Erythroblast (primary cell): ENCODE data around the gene SLC45A3.

Experiments
- GATA1 ChIP-seq: IDR thresholded peaks from 2 replicates; pipeline ENCODE4 v1.6.1; 2011; ENCODE audit warnings: low read depth, mild to moderate bottlenecking, control low read depth, low read length, moderate library complexity
- POLR2A ChIP-seq: IDR thresholded peaks from 2 replicates; pipeline ENCODE4 v1.6.1; 2011; ENCODE audit warnings: mild to moderate bottlenecking, low read length

- TF ChIP-seq POLR2A (no peak), GATA1 (no peak)
Observed at GRCh38 chr1:205715628-205716027, 35.3 kb upstream of the SLC45A3 start.
